ENCODE data around the gene POLE. TPM values are rescaled to one million over a fixed set of nuclear protein-coding genes. Genes with fewer than 3 reads are reported as not detected.

The POLE gene
- total RNA-seq, 4 donors from 2014 or later, result 7.2 to 63.8 (median 23.3) TPM

GRCh38 chr12:132588821-132589669 lies 98.1 kb downstream of the POLE start:
- Histone ChIP-seq H3K36me3 (peaks cover 0 to 9% of the 10 kb centered on the region in 2 donors), H3K4me1 (peaks cover 0 to 8% (median 0%) of the 10 kb centered on the region in 3 donors), H3K27ac (no peak overlapping the region), H3K27me3 (peaks cover 6% of the 10 kb centered on the region), H3K4me3 (no peak overlapping the region), H3K9me3 (no peaks in the 10 kb centered on the region)
- 86 to 90% methylated on average over 4 to 7 of the region's 19 CpGs for WGBS, 2 donors (ENCODE audit: low coverage in 1 of 2)
- TF ChIP-seq POLR2A (IDR thresholded peaks at IDR 0.05) (no peak), EP300 (IDR thresholded peaks at IDR 0.05) (no peak)
- ATAC-seq, result no peak

- H3K27ac ChIP-seq, result no peak overlapping the region
- no peak for ATAC-seq
- 93 to 94% methylated on average over 2 to 5 of the region's 6 CpGs for WGBS, 2 donors (ENCODE audit: low coverage in 1 of 2)
- TF ChIP-seq POLR2A (IDR thresholded peaks at IDR 0.05), result no peak
- TF ChIP-seq CTCF (IDR thresholded peaks at IDR 0.05), result no peak
- no peak for TF ChIP-seq EP300 (IDR thresholded peaks at IDR 0.05)
- no peak for TF ChIP-seq POLR2AphosphoS5 (IDR thresholded peaks at IDR 0.05)
- peaks cover 0 to 1% (median 0%) of the 10 kb centered on the region in 3 donors for H3K4me1 ChIP-seq
- peaks cover 0 to 9% of the 10 kb centered on the region in 2 donors for H3K36me3 ChIP-seq
- no peak overlapping the region for H3K4me3 ChIP-seq
- H3K9me3 ChIP-seq, result no peaks in the 10 kb centered on the region
- no peaks in the 10 kb centered on the region for H3K27me3 ChIP-seq
Measured at GRCh38 chr12:132588319-132588718, 98.8 kb downstream of the POLE start.

- 100% methylated on average over 1 of the region's 3 CpGs; no CpG with 5 or more reads in 1 of the 2 donors for WGBS, 2 donors (ENCODE audit: low coverage in 1 of 2)
- no peak overlapping the region for H3K27ac ChIP-seq
- H3K4me1 ChIP-seq, result no peaks in the 10 kb centered on the region
- no peaks in the 10 kb centered on the region for H3K27me3 ChIP-seq
- ATAC-seq, result no peak
- TF ChIP-seq POLR2AphosphoS5 (IDR thresholded peaks at IDR 0.05), result no peak
- TF ChIP-seq CTCF (IDR thresholded peaks at IDR 0.05), result no peak
- TF ChIP-seq EP300 (IDR thresholded peaks at IDR 0.05), result no peak
- TF ChIP-seq POLR2A (IDR thresholded peaks at IDR 0.05), result no peak
- no peak overlapping the region for H3K4me3 ChIP-seq
- no peaks in the 10 kb centered on the region for H3K9me3 ChIP-seq
- H3K36me3 ChIP-seq, result peaks cover 0 to 12% of the 10 kb centered on the region in 2 donors
Measured at GRCh38 chr12:132587781-132588180, 99.4 kb downstream of the POLE start.

- H3K27ac ChIP-seq, result no peak overlapping the region
- no peaks in the 10 kb centered on the region for H3K9me3 ChIP-seq
- H3K27me3 ChIP-seq, result no peaks in the 10 kb centered on the region
- H3K36me3 ChIP-seq, result peaks cover 0 to 21% of the 10 kb centered on the region in 2 donors
- no peak for ATAC-seq
- H3K4me3 ChIP-seq, result no peak overlapping the region
- 88 to 94% methylated on average over 3 to 18 of the region's 18 CpGs for WGBS, 2 donors (ENCODE audit: low coverage in 1 of 2)
- H3K4me1 ChIP-seq, result peaks cover 0 to under 1% (median 0%) of the 10 kb centered on the region in 3 donors
- TF ChIP-seq EP300 (IDR thresholded peaks at IDR 0.05) (no peak), POLR2AphosphoS5 (IDR thresholded peaks at IDR 0.05) (no peak), CTCF (IDR thresholded peaks at IDR 0.05) (no peak), POLR2A (IDR thresholded peaks at IDR 0.05) (no peak)
Measured at GRCh38 chr12:132586929-132587328, 100.2 kb downstream of the POLE start.

- no peak for ATAC-seq
- Histone ChIP-seq H3K4me1 (peaks cover 0 to 15% (median 0%) of the 10 kb centered on the region in 3 donors), H3K4me3 (no peak overlapping the region), H3K27ac (no peak overlapping the region), H3K9me3 (no peaks in the 10 kb centered on the region), H3K27me3 (no peaks in the 10 kb centered on the region), H3K36me3 (peaks cover 0 to 38% of the 10 kb centered on the region in 2 donors)
- 80% methylated on average over 1 of the region's 24 CpGs; no CpG with 5 or more reads in 1 of the 2 donors for WGBS, 2 donors (ENCODE audit: low coverage in 1 of 2)
- TF ChIP-seq EP300 (IDR thresholded peaks at IDR 0.05) (no peak), POLR2A (IDR thresholded peaks at IDR 0.05) (no peak), CTCF (IDR thresholded peaks at IDR 0.05) (no peak), POLR2AphosphoS5 (IDR thresholded peaks at IDR 0.05) (no peak)
Measured at GRCh38 chr12:132585177-132585576, 102.0 kb downstream of the POLE start.

Data from gastroesophageal sphincter (tissue), 4 donors.